NCI-H345 treated with DMSO at 0.1 percent for 48 hours (cell line): Measurements from ENCODE around the gene ZSWIM5.
"Not testable (repeated sequence)": the region's sequence is repeated elsewhere in the genome, so short reads cannot be mapped to it uniquely, and the experiment has no call there.

ENCODE experiments used
- DNase-seq: peaks from one replicate; lab custom pipeline; 2025; ENCODE audit not compliant: unreplicated experiment; lab: John Stamatoyannopoulos, UW

ZSWIM5 gene

GRCh38 chr1:45097944-45098343, 108.5 kb downstream of the ZSWIM5 start:
- DNase-seq, result no peak

- no peak for DNase-seq
Measured at GRCh38 chr1:45097079-45097478, 109.3 kb downstream of the ZSWIM5 start.

GRCh38 chr1:45095450-45095849, 111.0 kb downstream of the ZSWIM5 start:
- DNase-seq, result no peak

GRCh38 chr1:45094371-45094770, 112.0 kb downstream of the ZSWIM5 start:
- not testable (repeated sequence) for DNase-seq

GRCh38 chr1:45093334-45093733, 113.1 kb downstream of the ZSWIM5 start:
- DNase-seq, result no peak

- no peak for DNase-seq
Measured at GRCh38 chr1:45089711-45090110, 116.7 kb downstream of the ZSWIM5 start.

- DNase-seq, result no peak
Measured at GRCh38 chr1:45084562-45084961, 121.8 kb downstream of the ZSWIM5 start.

- no peak for DNase-seq
Measured at GRCh38 chr1:45079533-45079932, 126.9 kb downstream of the ZSWIM5 start.

GRCh38 chr1:45076959-45077358, 129.4 kb downstream of the ZSWIM5 start:
- not testable (repeated sequence) for DNase-seq

GRCh38 chr1:45071567-45071966, 134.8 kb downstream of the ZSWIM5 start:
- DNase-seq, result no peak

GRCh38 chr1:45067806-45068205, 138.6 kb downstream of the ZSWIM5 start:
- no peak for DNase-seq

- no peak for DNase-seq
Measured at GRCh38 chr1:45065083-45065482, 141.3 kb downstream of the ZSWIM5 start.

GRCh38 chr1:45062463-45062862, 143.9 kb downstream of the ZSWIM5 start:
- DNase-seq, result not testable (repeated sequence)

- no peak for DNase-seq
Measured at GRCh38 chr1:45059829-45060228, 146.6 kb downstream of the ZSWIM5 start.

GRCh38 chr1:45057542-45057941, 148.9 kb downstream of the ZSWIM5 start:
- no peak for DNase-seq

GRCh38 chr1:45051005-45051772, 155.2 kb downstream of the ZSWIM5 start:
- no peak for DNase-seq

GRCh38 chr1:45047032-45047431, 159.4 kb downstream of the ZSWIM5 start:
- DNase-seq, result no peak

GRCh38 chr1:45044916-45045315, 161.5 kb downstream of the ZSWIM5 start:
- no peak for DNase-seq

- no peak for DNase-seq
Measured at GRCh38 chr1:45043094-45043493, 163.3 kb downstream of the ZSWIM5 start.

- no peak for DNase-seq
Measured at GRCh38 chr1:45040297-45040696, 166.1 kb downstream of the ZSWIM5 start.

GRCh38 chr1:45038661-45039364, 167.6 kb downstream of the ZSWIM5 start:
- DNase-seq, result no peak

GRCh38 chr1:45038240-45038639, 168.2 kb downstream of the ZSWIM5 start:
- no peak for DNase-seq
